GM15510 (cell line): ENCODE data around the gene CNTNAP5.

ENCODE experiments used
- POLR2A ChIP-seq: IDR thresholded peaks from 3 replicates; pipeline ENCODE4 v1.6.1; 2011; ENCODE audit warnings: borderline replicate concordance; ENCODE audit not compliant: insufficient read length; ENCODE audit errors: extremely low read depth

CNTNAP5 gene

DNA sequence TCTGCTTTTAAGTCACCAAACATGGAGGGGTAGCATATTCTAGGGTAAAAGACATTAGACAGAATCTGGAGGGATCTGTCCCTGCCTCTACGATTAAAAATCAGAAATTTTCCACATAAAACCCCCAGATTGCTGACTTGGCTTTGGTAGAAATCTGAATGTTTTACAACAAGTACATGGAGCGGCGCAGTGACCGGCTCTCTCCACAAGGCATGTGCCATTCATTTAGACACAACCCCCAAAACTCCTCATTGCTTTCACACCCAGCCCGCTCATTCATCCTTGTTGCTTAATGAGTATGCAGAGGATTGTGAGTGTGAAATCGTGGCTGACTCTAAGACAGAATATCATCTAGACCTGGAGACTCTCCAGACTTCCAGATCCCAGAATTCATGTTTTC lies 140.6 kb downstream of the CNTNAP5 start:
- no peak for TF ChIP-seq POLR2A

DNA sequence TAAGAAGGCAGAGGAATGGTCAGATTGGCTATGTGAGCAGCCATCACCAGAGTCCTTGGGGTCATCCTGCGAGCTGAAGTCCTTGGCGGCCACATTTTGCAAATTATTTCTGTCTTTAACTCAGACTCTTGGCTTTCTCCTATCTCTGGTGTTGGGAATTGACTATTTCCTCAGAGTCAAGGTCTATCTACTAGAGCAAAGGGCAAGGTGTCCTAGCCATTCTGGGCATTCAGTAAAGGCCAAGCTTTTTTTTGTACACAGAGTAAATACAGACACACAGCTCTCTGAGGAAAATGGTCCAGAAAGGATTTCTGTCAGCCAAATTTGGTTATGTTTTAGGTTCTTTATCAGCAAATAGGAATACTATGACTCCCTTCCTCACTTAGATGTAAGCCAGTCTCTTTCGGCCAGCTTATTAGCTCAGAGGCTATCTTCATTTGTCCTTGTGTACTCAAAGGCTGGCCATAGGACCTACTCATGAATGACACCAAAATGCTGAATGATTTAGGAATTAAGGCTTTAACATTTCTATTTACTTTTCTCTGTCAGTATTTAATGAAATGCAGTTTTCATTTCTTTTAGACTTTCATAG lies 146.5 kb downstream of the CNTNAP5 start:
- TF ChIP-seq POLR2A, result no peak

DNA sequence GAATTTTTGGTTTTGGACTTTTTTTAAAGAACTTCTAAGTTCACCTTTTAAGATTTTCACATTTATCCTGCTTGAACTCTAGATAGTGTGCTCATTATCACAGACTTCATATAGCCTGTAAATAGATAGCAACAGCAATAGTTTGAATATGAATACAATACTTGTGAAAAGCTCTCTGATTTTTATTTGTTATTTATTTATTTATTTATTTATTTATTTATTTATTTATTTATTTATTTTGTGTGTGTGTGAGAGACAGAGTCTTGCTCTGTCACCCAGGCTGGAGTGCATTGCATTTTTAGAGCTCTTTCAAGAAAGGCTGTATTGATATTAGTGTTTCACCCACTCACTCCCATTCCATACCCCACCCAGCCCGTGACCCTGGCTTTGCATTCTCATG lies 153.6 kb downstream of the CNTNAP5 start:
- TF ChIP-seq POLR2A, result no peak

DNA sequence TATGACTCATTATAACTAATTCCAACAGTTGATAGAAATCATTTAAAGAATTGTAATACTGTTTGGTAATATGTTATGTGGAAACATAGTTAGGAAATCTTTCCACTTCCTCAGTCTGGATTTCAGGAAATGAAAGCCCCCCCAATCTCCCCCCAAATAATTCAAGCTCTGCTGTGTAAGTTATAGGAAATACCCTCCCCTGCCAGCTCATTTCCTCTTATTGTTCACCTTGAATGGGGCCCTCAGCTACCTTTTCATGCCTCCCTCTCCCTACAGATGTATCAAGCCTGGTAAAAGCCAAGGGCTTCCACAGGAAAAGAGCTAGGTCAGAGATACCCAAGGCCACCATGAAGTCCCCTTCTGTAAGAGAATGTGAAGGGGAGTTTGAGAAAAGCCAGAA lies 155.5 kb downstream of the CNTNAP5 start:
- TF ChIP-seq POLR2A, result no peak

DNA sequence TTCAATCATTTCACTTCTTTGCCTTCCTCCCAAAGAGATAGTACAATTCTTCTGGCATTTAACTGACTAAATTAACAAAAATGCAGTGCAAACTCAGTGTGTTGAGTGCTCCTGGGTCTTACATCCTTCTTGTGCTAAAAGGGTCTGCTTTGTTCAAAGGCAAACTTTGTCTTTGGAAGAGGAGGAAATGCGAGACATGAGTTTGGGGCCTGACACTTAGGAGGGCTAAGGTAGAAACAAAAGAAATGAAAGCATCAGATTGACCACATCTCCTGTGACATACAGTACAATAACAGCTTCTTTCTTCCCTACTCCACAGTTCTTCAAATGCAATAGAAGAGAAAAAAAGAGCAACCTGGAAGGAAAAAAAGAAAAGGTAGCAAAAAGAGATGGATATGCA lies 161.7 kb downstream of the CNTNAP5 start:
- no peak for TF ChIP-seq POLR2A

DNA sequence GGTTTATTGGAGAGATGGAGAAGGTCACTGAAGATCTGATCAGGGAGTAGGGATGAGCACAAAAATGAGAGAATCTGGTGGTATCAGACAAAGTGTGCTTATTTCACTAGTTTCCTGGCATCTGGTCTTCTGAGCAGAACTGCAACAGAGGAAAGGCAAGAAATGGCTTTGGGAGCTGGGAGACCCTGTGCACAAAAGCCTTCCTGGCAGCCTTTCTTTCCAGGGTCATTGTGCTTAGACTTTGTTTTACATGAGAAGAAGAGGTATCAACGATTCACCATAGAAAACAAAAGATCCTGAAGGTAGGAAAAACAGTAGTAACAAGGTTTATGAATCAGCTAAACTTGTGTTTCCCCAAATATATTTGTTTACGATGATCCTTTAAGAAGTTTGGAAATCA lies 162.9 kb downstream of the CNTNAP5 start:
- no peak for TF ChIP-seq POLR2A

DNA sequence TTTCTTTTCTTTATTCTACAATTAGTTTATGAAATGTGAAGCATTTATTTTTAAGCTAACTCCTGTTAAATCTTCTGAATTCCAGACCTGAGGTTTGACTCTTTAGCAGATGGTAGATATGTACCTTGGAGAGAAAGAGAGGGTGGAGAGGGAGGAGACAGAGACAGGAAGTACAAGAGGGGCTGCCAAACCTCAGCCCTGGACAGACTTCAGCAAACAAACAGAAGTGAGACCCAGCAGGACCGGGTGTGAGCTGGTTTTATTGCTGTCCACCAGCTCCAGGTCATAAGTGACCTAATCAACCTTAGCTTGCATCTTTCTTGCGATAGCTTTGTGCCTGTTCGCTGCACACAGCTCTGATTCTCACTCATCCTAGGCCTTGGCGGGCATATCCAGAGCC lies 168.6 kb downstream of the CNTNAP5 start:
- no peak for TF ChIP-seq POLR2A

DNA sequence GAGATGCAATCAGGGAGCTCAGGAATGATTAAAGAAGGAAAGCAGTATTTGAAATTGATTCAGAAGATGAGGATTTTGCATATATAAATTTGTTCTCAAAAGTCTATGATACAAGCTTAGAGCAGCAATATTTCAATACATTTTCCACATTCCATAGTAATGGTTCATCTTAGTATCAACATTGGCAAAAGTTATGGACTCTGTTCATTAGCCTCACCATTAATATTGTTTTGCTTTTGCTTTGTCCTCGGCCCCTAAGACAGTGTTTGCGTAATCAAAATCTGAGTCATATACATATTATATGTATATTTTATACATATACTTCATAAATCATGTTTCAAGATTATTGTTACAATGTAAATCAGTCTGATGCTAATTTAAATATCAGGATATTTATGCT lies 176.6 kb downstream of the CNTNAP5 start:
- no peak for TF ChIP-seq POLR2A

DNA sequence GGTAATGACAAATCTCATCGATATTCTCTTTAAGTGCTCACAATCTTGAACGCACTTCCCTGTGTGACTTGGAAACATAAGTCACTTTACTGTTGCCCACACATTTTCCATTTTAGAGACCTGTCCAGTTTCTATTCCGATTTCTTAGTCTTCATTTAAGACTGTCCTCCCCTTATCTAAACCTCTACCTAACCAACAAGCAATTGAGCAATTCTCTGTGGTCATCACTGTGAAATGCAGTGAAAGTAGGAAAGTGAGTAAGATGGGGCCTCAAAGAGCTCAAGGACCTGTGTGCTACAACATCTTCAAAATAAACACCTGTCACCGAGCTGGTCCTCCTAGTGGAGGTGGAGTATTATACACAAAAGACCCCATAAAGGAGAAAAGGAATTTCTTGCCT lies 184.4 kb downstream of the CNTNAP5 start:
- TF ChIP-seq POLR2A, result no peak

DNA sequence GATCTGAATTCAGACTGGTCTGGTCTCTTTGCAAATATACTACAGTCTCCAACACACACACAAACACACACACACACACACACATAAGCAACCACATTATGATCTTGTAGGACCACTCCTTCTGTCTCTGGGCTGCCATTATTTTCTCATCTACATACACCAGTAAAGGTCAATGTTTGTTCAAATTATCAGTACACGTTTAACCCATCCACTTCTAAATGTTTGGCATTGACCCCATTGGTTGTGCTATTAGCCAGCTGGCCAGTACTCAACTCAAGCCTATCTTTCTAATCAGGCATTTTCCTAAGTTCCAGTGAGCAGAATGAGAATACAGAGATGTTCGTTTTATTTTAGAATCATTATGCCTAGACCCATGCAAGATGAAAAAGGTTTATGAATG lies 186.4 kb downstream of the CNTNAP5 start:
- TF ChIP-seq POLR2A, result no peak

DNA sequence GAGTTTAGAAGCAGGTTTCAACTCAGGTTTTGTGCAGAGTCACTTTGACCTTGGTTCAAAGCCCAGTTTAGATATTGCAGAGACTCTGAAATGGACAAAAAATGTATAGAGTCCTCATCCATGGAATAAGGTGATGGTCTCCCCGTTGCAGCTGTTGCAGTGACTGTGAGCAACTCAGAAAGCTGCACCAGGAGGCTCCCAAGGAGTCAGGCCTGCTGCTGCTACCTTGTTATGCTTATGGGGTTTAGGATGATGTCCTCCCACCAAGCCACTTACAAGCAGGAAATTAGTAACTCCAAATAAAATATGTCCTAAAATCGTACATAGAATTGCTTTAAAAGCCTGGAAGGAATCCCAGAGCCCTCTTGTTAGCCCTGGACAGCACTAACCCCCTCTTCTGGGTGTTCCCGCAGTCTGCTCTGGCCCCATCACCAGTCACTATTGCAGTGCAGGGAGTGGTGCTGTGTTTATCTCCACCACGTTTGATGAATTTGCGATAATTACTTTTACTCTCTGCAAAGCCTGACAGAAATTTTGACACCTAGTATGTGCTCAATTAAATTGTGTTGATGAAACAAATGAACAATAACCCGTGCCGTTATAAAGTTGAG lies 189.0 kb downstream of the CNTNAP5 start:
- no peak for TF ChIP-seq POLR2A

DNA sequence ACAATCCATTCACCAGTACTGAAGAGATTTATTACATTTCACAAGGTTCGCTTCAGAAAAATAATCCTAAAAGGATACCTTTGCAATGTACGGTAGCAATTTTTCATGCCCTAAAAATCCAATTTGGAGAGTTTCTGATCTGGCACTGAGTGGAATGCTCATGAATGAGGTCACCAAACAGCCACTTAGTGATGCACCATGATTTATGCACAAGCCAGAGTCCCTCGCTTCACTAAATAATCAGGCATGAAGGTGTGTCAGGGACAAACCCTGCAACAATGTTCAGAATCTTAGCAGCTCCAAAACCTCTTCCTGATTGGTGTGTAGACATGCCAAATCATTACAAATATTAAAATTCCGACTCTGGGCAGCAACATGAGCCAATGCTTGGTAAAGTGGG lies 221.1 kb downstream of the CNTNAP5 start:
- TF ChIP-seq POLR2A, result no peak

DNA sequence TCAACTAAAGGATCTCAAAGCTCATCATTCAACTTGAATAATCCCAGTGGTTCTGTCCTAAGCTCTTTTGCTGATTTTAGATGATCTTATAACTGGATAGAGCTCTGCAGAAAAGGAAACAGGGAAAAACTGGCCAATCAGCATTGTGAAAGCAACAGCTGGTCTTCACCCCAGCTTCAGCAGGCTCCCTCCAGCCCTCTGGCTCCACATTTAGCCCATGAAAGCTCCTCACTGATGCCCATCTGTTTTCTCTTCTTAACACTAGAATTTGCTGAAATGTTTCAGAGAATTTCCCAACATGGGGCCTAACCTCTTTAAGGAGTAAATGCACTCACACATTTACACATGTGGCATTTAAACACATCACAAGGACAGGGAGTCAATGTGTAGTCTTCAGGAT lies 223.3 kb downstream of the CNTNAP5 start:
- no peak for TF ChIP-seq POLR2A

DNA sequence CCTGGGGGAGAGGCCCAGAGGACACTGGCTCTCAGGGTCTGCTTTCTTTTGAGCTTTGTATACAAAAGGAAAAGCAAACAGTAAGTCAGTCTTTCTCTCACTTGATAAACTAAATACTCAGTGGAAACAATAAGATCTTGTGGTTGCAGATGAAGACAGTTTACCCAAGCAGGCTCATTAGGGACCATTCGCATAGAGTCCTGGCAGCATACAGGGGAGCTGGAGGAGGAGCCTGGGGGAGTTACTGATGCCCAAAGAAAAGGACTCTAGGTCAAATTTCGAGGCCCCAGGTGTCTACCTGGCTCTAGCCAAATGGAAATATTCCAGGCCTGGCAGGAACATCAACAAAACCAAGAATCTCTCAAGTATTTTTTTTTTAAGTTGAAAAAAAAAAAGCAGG lies 225.3 kb downstream of the CNTNAP5 start:
- no peak for TF ChIP-seq POLR2A

DNA sequence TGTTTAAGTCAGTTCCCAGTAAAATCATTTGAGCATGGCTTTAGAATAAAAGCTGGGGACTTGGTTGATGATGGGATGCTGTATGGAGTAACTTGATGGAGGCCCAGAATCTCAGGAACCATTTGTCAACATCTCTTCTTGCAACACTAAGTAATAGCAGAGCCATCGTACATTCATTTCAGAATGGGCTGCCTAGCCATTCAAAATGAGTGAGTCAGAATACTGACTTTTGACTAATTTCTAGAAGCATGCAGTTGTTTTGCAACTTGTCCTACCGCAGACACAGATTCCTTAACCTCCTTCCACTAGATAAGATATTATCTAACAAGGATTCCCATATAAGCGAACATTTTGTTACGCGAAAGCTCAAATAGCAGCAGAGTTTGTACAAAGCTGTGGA lies 229.5 kb downstream of the CNTNAP5 start:
- TF ChIP-seq POLR2A, result no peak

DNA sequence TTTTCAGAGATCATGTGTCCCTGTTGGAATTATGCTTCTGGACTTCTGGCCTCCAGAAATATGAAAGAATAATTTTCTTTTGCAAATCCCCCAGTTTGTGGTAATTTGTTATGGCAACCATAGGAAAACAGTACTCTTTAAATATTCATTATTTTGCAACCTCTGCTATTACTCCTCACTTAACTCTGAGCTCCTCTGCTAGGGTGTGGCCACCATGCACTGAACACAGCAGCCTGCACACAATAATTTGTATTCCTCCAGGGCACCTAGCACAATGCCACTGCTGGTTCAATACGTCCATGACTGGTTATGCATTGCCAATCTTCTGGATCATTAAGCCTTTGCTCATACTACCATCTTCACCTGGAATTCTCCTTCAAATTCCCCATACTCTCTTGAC lies 232.0 kb downstream of the CNTNAP5 start:
- no peak for TF ChIP-seq POLR2A

DNA sequence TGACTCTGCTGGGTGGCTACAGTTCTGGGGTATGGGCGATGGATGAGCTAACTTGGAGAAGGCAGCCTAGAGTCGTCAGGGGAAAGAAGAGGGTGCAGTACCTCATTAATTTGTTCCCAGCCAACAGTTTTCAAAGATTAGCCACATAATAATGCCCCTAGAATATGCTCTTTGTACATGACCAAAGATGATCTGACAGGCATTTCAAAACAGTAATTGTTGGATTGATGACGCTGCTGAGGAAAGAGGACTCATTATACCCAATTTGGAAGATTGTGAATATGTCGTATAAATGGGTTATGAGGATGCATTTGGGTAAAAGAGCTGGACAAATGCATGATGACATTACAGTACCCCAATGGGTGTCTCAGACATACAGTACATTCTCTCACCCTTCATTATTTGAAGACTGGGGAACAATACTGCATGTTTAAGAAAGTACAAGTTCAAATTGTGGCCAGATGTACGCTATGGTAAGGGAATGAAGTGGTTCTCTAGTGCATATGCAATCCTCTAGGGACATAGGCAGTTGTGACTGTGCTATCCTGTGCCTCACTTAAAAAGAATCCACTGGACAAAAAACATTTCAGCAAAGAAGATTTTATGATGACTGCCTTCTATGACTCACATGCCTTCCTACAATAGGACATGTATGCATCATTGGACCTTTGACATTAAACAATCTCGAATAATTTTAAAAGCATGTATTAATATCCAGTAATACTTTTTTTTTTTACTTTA lies 233.2 kb downstream of the CNTNAP5 start:
- no peak for TF ChIP-seq POLR2A

DNA sequence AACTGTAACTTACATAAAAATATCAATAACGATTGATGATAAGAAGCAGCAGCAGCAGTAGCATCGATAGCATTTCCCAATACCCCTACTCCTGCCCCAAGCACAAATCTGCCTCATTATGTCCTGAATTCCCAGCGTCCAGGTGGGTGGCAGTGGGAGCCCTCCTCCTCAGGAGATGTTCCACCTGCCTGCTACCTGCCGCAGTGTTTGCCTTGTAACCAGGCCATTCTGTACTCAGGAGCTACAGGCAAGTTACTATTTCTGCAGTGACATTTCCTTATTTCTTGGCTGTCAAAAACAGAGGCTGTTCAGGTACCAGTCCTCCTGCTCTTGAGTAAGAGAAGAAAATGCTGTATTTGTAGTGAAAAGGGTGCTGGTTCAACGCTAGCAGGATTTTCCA lies 236.4 kb downstream of the CNTNAP5 start:
- TF ChIP-seq POLR2A, result no peak
